OCI-M2 (cell line): Measurements from ENCODE around the gene NIT1.

Source experiments
- DNase-seq: peaks from one replicate; lab custom pipeline; 2025; ENCODE audit not compliant: unreplicated experiment; lab: John Stamatoyannopoulos, UW

NIT1 gene

GRCh38 chr1:161145832-161146231, 27.9 kb downstream of the NIT1 start:
- no peak for DNase-seq

GRCh38 chr1:161153176-161153575, 35.3 kb downstream of the NIT1 start:
- DNase-seq, result no peak

GRCh38 chr1:161153682-161154337, 35.9 kb downstream of the NIT1 start, which contains the start of gene UFC1:
TSS of gene UFC1 (plus strand) at chr1:161153978. CDS start at chr1:161153998, 20 bp downstream.
- DNase-seq, result peak; percentile 45

GRCh38 chr1:161157867-161158266, 40.0 kb downstream of the NIT1 start:
- no peak for DNase-seq

- DNase-seq, result peak; percentile 24
These were observed 40.6 kb downstream of the NIT1 start for GRCh38 chr1:161158316-161159010.

- peak; percentile 39 for DNase-seq
These were observed 41.4 kb downstream of the NIT1 start, which contains the start of gene USP21 for GRCh38 chr1:161159087-161159912. TSS of gene USP21 (plus strand) at chr1:161159500. CDS start at chr1:161160641, 1,141 bp downstream.

- DNase-seq, result no peak
These were observed 42.0 kb downstream of the NIT1 start for GRCh38 chr1:161159913-161160243.

- no peak for DNase-seq
These were observed 42.8 kb downstream of the NIT1 start for GRCh38 chr1:161160671-161161145.

GRCh38 chr1:161161652-161162051, 43.7 kb downstream of the NIT1 start:
- DNase-seq, result no peak

GRCh38 chr1:161162052-161162451, 44.1 kb downstream of the NIT1 start:
- DNase-seq, result no peak

- DNase-seq, result no peak
These were observed 44.9 kb downstream of the NIT1 start for GRCh38 chr1:161162806-161163205.

GRCh38 chr1:161163793-161164192, 45.9 kb downstream of the NIT1 start:
- DNase-seq, result no peak

GRCh38 chr1:161164901-161165610, 47.2 kb downstream of the NIT1 start:
- DNase-seq, result no peak

GRCh38 chr1:161165742-161166668, 48.1 kb downstream of the NIT1 start, which contains the start of gene PPOX:
TSS of gene PPOX (plus strand) at chr1:161166426. CDS start at chr1:161166848, 422 bp downstream.
- DNase-seq, result peak; percentile 77

- no peak for DNase-seq
These were observed 49.0 kb downstream of the NIT1 start for GRCh38 chr1:161166669-161167548.

- DNase-seq, result no peak
These were observed 51.0 kb downstream of the NIT1 start for GRCh38 chr1:161168906-161169305.
